Measurements from ENCODE around the gene ELMO1.

ELMO1 gene

DNA sequence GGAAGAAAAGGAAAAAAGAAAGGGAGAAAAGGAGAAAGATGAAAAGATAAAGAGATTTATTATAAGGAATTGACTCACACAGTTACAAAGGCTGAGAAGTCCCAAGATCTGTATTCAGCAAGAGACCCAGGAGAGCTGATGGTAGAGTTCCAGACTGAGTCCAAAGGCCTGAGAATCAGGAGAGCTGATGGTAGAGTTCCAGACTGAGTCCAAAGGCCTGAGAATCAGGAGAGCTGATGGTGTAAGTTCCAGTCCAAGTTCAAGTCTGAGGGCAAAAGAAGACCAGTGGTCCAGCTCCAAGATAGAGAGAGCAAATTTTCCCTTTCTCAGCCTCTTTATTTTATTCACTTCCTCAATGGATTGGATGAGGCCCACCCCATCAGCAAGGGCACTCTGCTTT is 627.0 kb downstream of the ELMO1 start:
- DNase-seq (ENCODE audit: low read depth), result no peak

DNA sequence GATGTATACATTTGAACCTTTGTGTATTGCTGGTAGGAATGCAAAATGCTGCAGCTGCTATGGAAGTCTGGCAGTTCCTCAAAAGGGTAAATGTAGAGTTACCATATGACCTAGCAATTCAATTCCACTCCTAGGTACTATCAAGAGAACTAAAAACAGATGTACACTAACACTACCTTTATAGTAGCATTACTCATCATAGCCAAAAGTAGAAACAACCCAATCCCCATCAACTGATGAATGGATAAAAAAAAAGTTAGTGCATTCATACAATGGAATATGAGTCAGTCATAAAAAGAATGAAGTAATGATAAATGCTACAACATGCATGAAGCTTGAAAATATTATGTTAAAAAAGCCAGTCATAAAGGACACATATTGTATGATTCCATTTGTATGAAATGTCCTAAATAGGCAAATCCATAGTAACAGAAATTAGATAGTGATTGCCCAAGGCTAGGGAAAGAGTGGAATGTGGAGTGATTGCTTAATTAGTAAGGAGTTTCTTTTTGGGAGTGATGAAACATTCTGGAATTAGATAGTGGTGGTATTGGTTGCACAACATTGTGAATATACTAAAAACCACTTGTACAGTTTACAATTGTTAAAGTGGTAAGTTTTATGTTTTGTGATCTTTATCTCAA is 628.0 kb downstream of the ELMO1 start:
- DNase-seq (ENCODE audit: low read depth), result no peak

DNA sequence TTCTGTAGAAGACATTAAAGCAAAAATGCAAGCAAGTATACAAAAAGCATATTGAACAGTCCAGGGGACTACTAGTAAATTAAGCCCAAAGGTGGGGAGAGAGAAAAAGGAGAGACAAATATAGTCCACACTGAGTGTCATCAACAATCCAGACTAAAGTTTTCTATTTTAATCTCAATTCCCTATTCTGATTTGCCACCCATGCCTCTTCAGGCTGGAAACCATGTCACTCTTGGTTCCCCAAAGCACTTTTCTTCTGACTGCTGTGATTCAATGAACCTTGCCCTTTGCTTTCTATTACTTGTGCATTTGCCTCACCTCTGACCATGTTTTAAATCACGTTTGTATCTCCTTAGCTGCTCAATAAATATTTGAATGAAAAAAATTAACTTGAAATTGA is 629.0 kb downstream of the ELMO1 start:
- DNase-seq (ENCODE audit: low read depth), result no peak

DNA sequence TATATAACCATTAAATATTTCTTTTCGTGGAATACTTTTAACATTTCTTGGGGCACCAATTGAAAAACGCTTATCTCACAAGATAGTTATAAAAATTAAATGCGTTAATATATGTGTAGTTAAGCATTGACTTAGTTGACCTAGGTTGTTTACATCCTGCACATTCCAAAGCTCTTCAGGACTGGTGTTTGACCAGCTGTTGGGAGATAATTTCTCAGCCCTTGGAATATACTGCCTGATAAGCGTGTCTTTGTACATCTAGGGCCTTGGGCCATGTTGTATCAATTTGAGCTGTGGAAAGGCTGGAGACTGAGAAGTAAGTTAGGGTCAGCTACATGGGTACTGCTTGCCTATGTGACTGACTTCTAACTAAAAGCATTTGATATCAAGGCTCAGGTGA is 634.4 kb downstream of the ELMO1 start:
- no peak for DNase-seq (ENCODE audit: low read depth)

DNA sequence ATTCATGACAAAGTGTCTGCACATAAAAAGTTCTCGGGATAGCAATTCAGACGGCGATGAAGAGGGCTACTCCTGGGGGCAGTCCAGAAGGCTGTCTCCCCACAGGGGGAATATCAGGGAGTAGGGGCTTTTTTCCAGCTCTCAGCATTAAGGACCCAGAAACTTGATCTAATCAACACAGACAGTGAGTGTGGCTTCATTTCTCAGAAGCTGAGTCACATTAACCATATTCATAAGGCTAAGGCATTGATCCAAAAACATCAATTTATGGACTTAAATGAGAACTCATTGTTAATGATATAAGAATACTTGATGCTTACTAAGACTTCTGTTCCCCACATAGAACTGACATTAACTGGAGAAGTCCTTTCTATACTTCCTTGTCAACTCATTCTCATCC is 636.9 kb downstream of the ELMO1 start:
- DNase-seq (ENCODE audit: low read depth), result no peak

DNA sequence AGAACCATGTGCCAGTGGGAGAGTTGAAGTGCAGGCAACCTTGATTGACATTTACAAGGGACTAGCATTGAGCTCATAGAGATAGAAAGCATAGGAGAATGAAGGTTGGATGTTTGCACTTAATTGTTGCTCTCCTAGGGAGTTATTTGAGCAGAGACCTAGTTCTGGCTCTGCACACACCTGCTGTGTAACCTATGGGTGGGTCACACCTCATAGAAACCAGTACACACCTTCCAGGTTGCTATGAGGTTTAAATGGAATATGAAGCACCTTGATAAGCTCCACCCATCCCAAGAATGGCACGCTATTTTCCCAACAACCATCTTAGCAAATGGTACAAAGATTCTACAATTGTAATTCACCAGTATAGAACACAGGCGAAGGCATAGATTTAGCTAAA is 638.2 kb downstream of the ELMO1 start:
- DNase-seq (ENCODE audit: low read depth), result no peak

DNA sequence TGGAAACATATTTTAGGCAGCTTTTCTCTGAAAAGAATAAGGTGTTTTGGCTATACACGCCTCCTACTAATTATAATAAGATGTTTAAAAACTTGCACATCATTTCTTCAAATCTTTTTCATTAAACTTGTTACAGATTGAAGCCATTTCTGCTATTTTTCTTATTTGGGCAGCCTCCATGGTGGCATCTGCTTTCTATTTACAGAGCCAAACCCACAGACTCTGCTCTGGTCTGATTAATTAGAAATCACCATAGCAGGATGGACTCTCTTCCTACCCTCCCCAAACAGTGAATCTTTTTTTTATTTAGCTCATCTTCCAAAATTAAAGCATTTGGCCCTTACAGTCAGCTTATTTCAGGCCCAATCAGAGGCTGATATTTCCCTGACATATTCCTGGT is 638.6 kb downstream of the ELMO1 start:
- DNase-seq (ENCODE audit: low read depth), result no peak

DNA sequence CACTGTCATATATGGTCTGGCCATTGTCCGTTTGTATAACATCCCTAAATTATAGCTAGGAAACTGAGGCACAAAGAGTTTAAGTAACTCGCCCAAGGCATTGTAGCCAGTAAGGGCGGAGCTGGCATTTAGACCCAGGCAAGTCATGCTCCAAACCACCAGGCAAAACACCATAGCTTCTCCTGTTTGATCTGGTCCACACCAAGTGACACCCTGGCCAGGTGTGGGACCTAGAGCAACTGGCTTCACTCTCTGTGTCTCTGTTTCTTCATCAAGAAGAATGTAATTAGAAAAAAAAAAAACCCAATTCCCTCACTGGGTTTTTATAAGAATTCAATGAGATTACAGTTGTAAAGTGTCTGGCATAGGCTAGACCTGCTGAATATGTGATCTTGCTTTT is 639.2 kb downstream of the ELMO1 start:
- no peak for DNase-seq (ENCODE audit: low read depth)

DNA sequence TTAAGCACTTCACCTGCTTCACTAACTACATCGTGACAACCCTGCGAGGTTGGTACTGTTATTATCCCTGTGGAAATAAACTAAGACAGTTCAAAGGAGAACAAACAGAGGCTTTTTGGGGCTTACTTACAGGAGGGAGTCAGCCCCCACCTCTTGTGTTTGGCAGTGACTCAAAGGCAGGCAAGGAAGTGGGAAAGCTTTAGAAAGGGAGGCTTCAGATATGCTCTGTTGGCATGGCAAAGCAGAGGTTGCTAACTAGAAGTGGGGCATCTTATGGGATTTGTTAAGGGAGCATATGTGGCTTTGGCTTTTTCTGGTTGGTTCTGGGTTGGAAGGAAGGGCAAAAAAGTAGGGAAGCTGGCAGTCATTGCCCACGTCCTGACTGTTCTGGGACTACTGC is 639.6 kb downstream of the ELMO1 start:
- DNase-seq (ENCODE audit: low read depth), result no peak

DNA sequence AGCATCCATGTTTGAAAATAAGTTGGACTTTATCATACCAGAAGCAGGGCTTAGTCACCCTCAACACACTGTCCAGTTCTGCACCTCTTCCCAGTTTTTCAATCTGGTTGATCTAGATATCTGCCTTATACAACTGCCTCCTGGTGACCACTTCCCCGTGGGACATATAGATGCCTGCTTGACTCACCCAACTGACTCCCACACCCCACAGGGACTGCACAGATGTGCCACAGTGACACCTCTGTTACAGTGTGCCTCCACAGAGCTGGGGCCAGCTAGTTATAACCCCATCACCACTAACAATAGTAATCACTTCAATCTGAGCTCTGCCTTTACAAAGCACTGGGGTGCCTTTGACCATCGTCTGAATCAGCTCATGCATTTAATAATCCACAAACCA is 641.8 kb downstream of the ELMO1 start:
- DNase-seq (ENCODE audit: low read depth), result no peak

All from GM04503 (cell line).